ENCODE results near the gene PDE12. TPM values are rescaled to one million over a fixed set of nuclear protein-coding genes. Genes with fewer than 3 reads are reported as not detected.

The PDE12 gene
- total and polyA plus RNA-seq, 2 of the 8 experiments (the other 6 are each of a cell fraction or from before 2014, with no cell fraction given) = 9.0 to 12.1 TPM

DNA sequence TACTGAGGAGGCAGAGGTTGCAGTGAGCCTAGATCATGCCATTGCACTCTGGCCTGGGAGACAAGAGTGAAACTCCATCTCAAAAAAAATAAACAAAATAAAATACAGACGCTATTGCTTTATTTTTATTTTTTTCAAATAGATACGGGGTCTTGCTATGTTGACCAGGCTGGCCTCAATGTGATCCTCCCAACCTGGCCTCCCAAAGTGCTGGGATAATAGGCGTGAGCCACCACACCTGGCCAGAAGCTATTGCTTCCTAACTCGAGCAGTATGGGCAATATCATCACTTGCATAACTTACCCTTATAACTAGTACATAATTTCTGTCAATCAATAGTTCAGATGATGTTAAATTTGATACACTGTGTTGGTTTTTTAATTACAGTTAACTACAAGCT, 38.1 kb downstream of the PDE12 start:
- Histone ChIP-seq H3K9ac (replicated peaks in 1 of 4; ENCODE audit: extremely low read depth in 1 of 4, low read depth in 3 of 4, low read length in 3 of 4) (0 out of 7 replicates have a peak overlapping the region, but pooled peaks of 1 of the 4 experiments have one; percentile 15), H3K23me2 (ENCODE audit: low read depth, low read length) (peaks cover 7% of the 10 kb centered on the region; the same call in 1 of the 2 replicates)
- POLR2A ChIA-PET (ENCODE audit: partially characterized antibody) = interaction anchor here (0.7 to 2.6 kb wide), 6 partner anchors 16 to 807 kb away, joined by 3 to 8 read pairs (median 4); partner anchors contain the start of gene PDE12

More for the DNA sequence above, 38.1 kb downstream of the PDE12 start:
- peaks cover 0 to 4% (median 1%) of the 10 kb centered on the region in 4 experiments; a peak in 3 of 7 replicates for H3K4me1 ChIP-seq (replicated peaks in 1 of 4; ENCODE audit: control insufficient read depth in 3 of 4, insufficient read depth in 4 of 4, low read length in 3 of 4)
- no peaks in the 10 kb centered on the region for H3K27me3 ChIP-seq (replicated peaks in 1 of 4; ENCODE audit: control insufficient read depth in 3 of 4, extremely low read depth in 1 of 4, insufficient read depth in 3 of 4, low read length in 3 of 4)
- H2BK20ac ChIP-seq (ENCODE audit: low read length) = no peak overlapping the region
- H3K18ac ChIP-seq (ENCODE audit: extremely low read depth, low read length) = no peak overlapping the region
- H3K4me3 ChIP-seq (ENCODE audit: extremely low read depth in 1 of 4, insufficient read depth in 2 of 4, low read depth in 3 of 4, low read length in 4 of 4) = 0 out of 8 replicates have a peak overlapping the region, but pooled peaks of 1 of the 4 experiments have one; percentile 93
- H3K4me2 ChIP-seq (ENCODE audit: insufficient read depth in 1 of 2, low read depth in 2 of 2, low read length in 2 of 2) = no peak overlapping the region
- no peak overlapping the region for H2BK15ac ChIP-seq (ENCODE audit: low read length)
- H4K91ac ChIP-seq (replicated peaks; ENCODE audit: insufficient read length, low read length) = no peak overlapping the region
- no peak overlapping the region for H2BK5ac ChIP-seq (ENCODE audit: low read depth, low read length)
- no peak overlapping the region for H2AK5ac ChIP-seq (ENCODE audit: low read depth, low read length)
- no peaks in the 10 kb centered on the region; a peak in 1 of 8 replicates for H3K36me3 ChIP-seq (ENCODE audit: control insufficient read depth in 2 of 4, insufficient read depth in 4 of 4, low read length in 3 of 4)
- H4K8ac ChIP-seq (ENCODE audit: extremely low read depth, insufficient read depth, low read length) = no peak overlapping the region
- H3K14ac ChIP-seq (ENCODE audit: insufficient read length) = no peak overlapping the region
- no peak overlapping the region for H3K4ac ChIP-seq (replicated peaks; ENCODE audit: insufficient read length, low read depth, low read length)
- no peak overlapping the region for H2BK12ac ChIP-seq (ENCODE audit: low read depth, low read length)
- H3K56ac ChIP-seq (replicated peaks; ENCODE audit: insufficient read length, low read depth, low read length) = no peak overlapping the region
- 93% methylated on average over 4 of the region's 4 CpGs; no CpG with 5 or more reads in 1 of the 2 experiments for WGBS, 2 experiments (ENCODE audit: extremely low coverage in 1 of 2, insufficient coverage in 1 of 2, insufficient read length in 1 of 2, insufficient replicate concordance in 2 of 2, low coverage in 1 of 2, low lambda C conversion rate in 2 of 2, missing lambda C conversion rate in 1 of 2)
- DNase-seq (ENCODE audit: low read depth in 1 of 2, low spot score in 2 of 2) (no peak), FAIRE-seq (no peak)
- H4K5ac ChIP-seq (ENCODE audit: insufficient read length, low read depth, low read length) = no peak overlapping the region
- no peak overlapping the region for H3K27ac ChIP-seq (ENCODE audit: low read depth, low read length)
- H3K23ac ChIP-seq (ENCODE audit: insufficient read length) = no peak overlapping the region
- no peaks in the 10 kb centered on the region for H3K9me3 ChIP-seq (ENCODE audit: insufficient read depth in 2 of 2, low read depth in 1 of 2, low read length in 1 of 2)
- no peak overlapping the region for H2BK120ac ChIP-seq (replicated peaks; ENCODE audit: low read depth, low read length)
- TF ChIP-seq ZNF274 (IDR thresholded peaks at IDR 0.05; ENCODE audit: borderline replicate concordance, extremely low read depth, low read length) (no peak), POLR2A (IDR thresholded peaks at IDR 0.05; ENCODE audit: control extremely low read depth in 1 of 2, low read depth in 2 of 2, low read length in 2 of 2) (0 out of 3 replicates have a peak, but pooled peaks of 1 of the 2 experiments have one; percentile 33), MAFK (IDR thresholded peaks at IDR 0.05; ENCODE audit: low read depth, low read length) (no peak), HDAC6 (IDR thresholded peaks at IDR 0.05; ENCODE audit: low read depth, low read length) (no peak), POLR2AphosphoS5 (IDR thresholded peaks at IDR 0.05; ENCODE audit: low read depth, low read length) (peak; percentile 76; the same call in 1 of the 2 replicates), EZH2 (IDR thresholded peaks at IDR 0.05; ENCODE audit: low read depth, low read length, severe bottlenecking) (no peak)
- TF ChIP-seq, protein P1, sequence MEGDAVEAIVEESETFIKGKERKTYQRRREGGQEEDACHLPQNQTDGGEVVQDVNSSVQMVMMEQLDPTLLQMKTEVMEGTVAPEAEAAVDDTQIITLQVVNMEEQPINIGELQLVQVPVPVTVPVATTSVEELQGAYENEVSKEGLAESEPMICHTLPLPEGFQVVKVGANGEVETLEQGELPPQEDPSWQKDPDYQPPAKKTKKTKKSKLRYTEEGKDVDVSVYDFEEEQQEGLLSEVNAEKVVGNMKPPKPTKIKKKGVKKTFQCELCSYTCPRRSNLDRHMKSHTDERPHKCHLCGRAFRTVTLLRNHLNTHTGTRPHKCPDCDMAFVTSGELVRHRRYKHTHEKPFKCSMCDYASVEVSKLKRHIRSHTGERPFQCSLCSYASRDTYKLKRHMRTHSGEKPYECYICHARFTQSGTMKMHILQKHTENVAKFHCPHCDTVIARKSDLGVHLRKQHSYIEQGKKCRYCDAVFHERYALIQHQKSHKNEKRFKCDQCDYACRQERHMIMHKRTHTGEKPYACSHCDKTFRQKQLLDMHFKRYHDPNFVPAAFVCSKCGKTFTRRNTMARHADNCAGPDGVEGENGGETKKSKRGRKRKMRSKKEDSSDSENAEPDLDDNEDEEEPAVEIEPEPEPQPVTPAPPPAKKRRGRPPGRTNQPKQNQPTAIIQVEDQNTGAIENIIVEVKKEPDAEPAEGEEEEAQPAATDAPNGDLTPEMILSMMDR (IDR thresholded peaks at IDR 0.05; ENCODE audit: control extremely low read depth in 1 of 3, insufficient read depth in 1 of 3, low read depth in 1 of 3, low read length in 3 of 3) = no peak
- TF ChIP-seq, protein P2, sequence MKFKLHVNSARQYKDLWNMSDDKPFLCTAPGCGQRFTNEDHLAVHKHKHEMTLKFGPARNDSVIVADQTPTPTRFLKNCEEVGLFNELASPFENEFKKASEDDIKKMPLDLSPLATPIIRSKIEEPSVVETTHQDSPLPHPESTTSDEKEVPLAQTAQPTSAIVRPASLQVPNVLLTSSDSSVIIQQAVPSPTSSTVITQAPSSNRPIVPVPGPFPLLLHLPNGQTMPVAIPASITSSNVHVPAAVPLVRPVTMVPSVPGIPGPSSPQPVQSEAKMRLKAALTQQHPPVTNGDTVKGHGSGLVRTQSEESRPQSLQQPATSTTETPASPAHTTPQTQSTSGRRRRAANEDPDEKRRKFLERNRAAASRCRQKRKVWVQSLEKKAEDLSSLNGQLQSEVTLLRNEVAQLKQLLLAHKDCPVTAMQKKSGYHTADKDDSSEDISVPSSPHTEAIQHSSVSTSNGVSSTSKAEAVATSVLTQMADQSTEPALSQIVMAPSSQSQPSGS (IDR thresholded peaks at IDR 0.05; ENCODE audit: low read length) = no peak
- CTCF ChIA-PET (ENCODE audit: partially characterized antibody) = interaction anchor here (0.6 to 1.3 kb wide), 2 partner anchors 13 to 429 kb away, joined by 3 to 4 read pairs; no protein-coding TSS in a partner anchor
- H3K79me2 ChIP-seq (ENCODE audit: control insufficient read depth in 1 of 2, insufficient read depth in 2 of 2, low read length in 2 of 2) = peaks cover 48 to 78% of the 10 kb centered on the region in 2 experiments
- H4K20me1 ChIP-seq (replicated peaks in 1 of 2; ENCODE audit: control insufficient read depth in 1 of 2, insufficient read depth in 2 of 2, low read length in 2 of 2) = peaks cover 12 to 14% of the 10 kb centered on the region in 2 experiments
- peaks cover 2% of the 10 kb centered on the region; the same call in 1 of the 2 replicates for H3K79me1 ChIP-seq (ENCODE audit: low read depth, low read length)
- no peak overlapping the region for H2AFZ ChIP-seq (ENCODE audit: low read length)

Data from H1 (cell line).